ENCODE measurements around the gene GALNT14.

GALNT14 gene

GRCh38 chr2:30934066-30934465 lies 204.2 kb downstream of the GALNT14 start:
- TF ChIP-seq OSR1 (CRISPR knock-in tag; IDR thresholded peaks at IDR 0.05) (no peak), ZC3H10 (CRISPR knock-in tag; IDR thresholded peaks at IDR 0.05) (no peak), ZNF70 (CRISPR knock-in tag; IDR thresholded peaks at IDR 0.05) (no peak), ARNTL (CRISPR knock-in tag; IDR thresholded peaks at IDR 0.05; ENCODE audit: borderline replicate concordance, low read depth) (no peak), CSDC2 (CRISPR knock-in tag; IDR thresholded peaks at IDR 0.05) (no peak)
- ATAC-seq = no peak

GRCh38 chr2:30933496-30933895 lies 204.7 kb downstream of the GALNT14 start:
- ATAC-seq = no peak
- no peak for TF ChIP-seq ARNTL (CRISPR knock-in tag; IDR thresholded peaks at IDR 0.05; ENCODE audit: borderline replicate concordance, low read depth)
- TF ChIP-seq POU6F1 (CRISPR knock-in tag; IDR thresholded peaks at IDR 0.05; ENCODE audit: borderline replicate concordance, low read depth) = no peak
- TF ChIP-seq CREB5 (CRISPR knock-in tag; IDR thresholded peaks at IDR 0.05; ENCODE audit: low read depth) = no peak
- no peak for TF ChIP-seq ESRRG (CRISPR knock-in tag; IDR thresholded peaks at IDR 0.05)
- TF ChIP-seq ZNF565 (CRISPR knock-in tag; conservative IDR thresholded peaks at IDR 0.05; ENCODE audit: low read depth) = no peak
- TF ChIP-seq TOX (CRISPR knock-in tag; IDR thresholded peaks at IDR 0.05; ENCODE audit: borderline replicate concordance) = no peak
- TF ChIP-seq CSRNP3 (CRISPR knock-in tag; IDR thresholded peaks at IDR 0.05) = no peak
- TF ChIP-seq ZNF8 (CRISPR knock-in tag; IDR thresholded peaks at IDR 0.05) = no peak
- TF ChIP-seq SNAI2 (CRISPR knock-in tag; IDR thresholded peaks at IDR 0.05) = no peak
- no peak for TF ChIP-seq ZFP3 (CRISPR knock-in tag; IDR thresholded peaks at IDR 0.05)
- no peak for TF ChIP-seq OSR1 (CRISPR knock-in tag; IDR thresholded peaks at IDR 0.05)
- TF ChIP-seq PATZ1 (CRISPR knock-in tag; IDR thresholded peaks at IDR 0.05; ENCODE audit: borderline replicate concordance) = no peak
- TF ChIP-seq ISL1 (CRISPR knock-in tag; IDR thresholded peaks at IDR 0.05) = no peak
- no peak for TF ChIP-seq CSDC2 (CRISPR knock-in tag; IDR thresholded peaks at IDR 0.05)
- TF ChIP-seq TSHZ2 (CRISPR knock-in tag; IDR thresholded peaks at IDR 0.05) = no peak
- TF ChIP-seq ZNF70 (CRISPR knock-in tag; IDR thresholded peaks at IDR 0.05) = no peak
- no peak for TF ChIP-seq ZFP30 (CRISPR knock-in tag; IDR thresholded peaks at IDR 0.05)

GRCh38 chr2:30932870-30933269 lies 205.4 kb downstream of the GALNT14 start:
- ATAC-seq = no peak
- TF ChIP-seq RARB (CRISPR knock-in tag; IDR thresholded peaks at IDR 0.05) (no peak), ZNF8 (CRISPR knock-in tag; IDR thresholded peaks at IDR 0.05) (no peak), ZC3H10 (CRISPR knock-in tag; IDR thresholded peaks at IDR 0.05) (no peak), ZNF70 (CRISPR knock-in tag; IDR thresholded peaks at IDR 0.05) (no peak), CREB5 (CRISPR knock-in tag; IDR thresholded peaks at IDR 0.05; ENCODE audit: low read depth) (no peak), TSHZ2 (CRISPR knock-in tag; IDR thresholded peaks at IDR 0.05) (no peak), ZFP3 (CRISPR knock-in tag; IDR thresholded peaks at IDR 0.05) (no peak), CSRNP3 (CRISPR knock-in tag; IDR thresholded peaks at IDR 0.05) (no peak), CSDC2 (CRISPR knock-in tag; IDR thresholded peaks at IDR 0.05) (no peak), ESRRG (CRISPR knock-in tag; IDR thresholded peaks at IDR 0.05) (no peak), ZFP30 (CRISPR knock-in tag; IDR thresholded peaks at IDR 0.05) (no peak), POU6F1 (CRISPR knock-in tag; IDR thresholded peaks at IDR 0.05; ENCODE audit: borderline replicate concordance, low read depth) (no peak)
